ENCODE measurements around the gene ALDH18A1.

Gene ALDH18A1

DNA sequence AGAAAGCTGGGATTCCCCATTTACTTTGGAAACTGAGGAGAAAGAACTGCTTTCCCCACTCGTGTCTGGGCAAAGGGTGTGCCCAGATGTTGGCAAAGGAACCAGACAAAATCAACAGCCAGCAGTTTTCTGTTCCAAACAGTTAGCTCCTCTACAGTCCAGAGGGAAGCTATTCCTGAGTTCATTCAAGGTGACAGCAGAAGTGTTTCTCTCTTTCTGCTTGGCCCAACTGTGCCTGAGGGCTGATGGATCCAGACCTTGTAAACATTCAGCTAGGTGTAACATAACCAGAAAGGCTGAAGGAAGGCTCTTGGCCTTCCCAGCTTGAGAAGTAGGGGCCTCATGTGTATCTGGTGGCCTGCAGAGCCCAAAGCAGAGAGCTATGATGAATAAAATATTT, 7.0 kb upstream of the ALDH18A1 start:
- no peak for DNase-seq (ENCODE audit: low spot score)
- Histone ChIP-seq H3K27ac (peak overlapping the region in 1 of 2 donors; percentile 62), H3K4me3 (no peak overlapping the region)
- TF ChIP-seq CTCF (IDR thresholded peaks at IDR 0.05) = no peak

DNA sequence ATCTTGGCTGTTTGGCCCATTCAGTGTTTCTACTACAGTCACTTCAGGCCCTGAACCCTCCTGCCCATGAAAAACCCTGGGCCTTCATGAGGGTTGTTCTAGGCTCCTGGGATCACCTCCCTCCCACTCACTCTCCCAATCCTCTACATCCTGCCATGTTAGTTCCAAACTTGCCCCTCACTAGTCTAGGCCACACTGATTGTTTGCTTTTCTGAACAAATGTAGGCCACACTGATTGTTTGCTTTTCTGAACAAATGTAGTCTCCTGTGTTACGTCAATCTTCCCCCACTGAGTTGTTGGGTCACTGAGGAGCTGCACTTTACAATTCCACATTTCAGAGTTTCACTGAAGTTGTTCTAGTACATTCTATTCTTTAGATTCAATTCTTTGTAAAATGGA, 5.3 kb upstream of the ALDH18A1 start:
- Histone ChIP-seq H3K27ac (no peak overlapping the region), H3K4me3 (no peak overlapping the region)
- TF ChIP-seq CTCF (IDR thresholded peaks at IDR 0.05) = no peak
- DNase-seq (ENCODE audit: low spot score) = no peak

DNA sequence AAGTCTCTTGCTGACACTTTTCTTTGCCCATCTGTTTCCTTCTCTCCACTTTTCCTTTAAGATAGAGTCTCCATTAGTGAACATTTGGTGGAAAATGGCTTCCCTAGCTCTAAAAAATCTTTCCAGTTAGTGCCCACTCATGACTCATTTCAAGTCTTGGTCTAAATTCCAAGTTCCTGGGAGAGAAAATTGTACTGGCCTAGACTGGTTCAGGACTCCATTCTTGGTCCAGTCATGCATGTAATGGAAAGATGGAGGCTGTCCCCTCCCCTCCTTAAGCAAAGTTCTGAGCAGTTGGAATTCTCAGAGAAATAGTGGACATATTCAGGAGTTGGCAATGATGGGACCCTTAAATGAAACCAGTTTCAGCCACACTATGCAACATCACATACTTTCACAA, 3.8 kb upstream of the ALDH18A1 start:
- TF ChIP-seq CTCF (IDR thresholded peaks at IDR 0.05) = no peak
- DNase-seq (ENCODE audit: low spot score) = no peak

DNA sequence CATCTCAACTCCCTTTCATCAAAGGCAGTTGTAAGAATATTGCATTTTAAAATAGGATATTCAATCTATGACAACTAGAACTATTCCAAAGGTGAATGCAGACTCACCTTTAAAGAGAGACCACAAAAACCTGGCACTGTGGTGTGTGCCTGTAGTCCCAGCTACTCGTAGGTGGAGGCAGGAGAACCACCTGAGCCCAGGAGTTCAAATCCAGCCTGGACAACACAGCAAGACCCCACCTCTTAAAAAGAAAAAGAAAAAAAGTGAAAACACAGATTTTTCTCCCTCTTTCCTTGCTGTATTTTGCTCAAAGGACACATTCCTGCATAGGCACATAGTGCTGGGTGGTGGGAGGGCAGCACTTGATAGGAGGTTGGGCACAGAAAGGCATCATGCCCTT, 739 bp upstream of the ALDH18A1 start:
- Histone ChIP-seq H3K4me3 (peak overlapping the region; percentile 91), H3K27ac (peak overlapping the region in 1 of 2 donors; percentile 77)
- TF ChIP-seq CTCF (IDR thresholded peaks at IDR 0.05) = no peak
- no peak for DNase-seq (ENCODE audit: low spot score)

More for the DNA sequence above, 3.8 kb upstream of the ALDH18A1 start:
- peak overlapping the region in 1 of 2 donors; percentile 12 for H3K27ac ChIP-seq
- no peak overlapping the region for H3K4me3 ChIP-seq

- Histone ChIP-seq H3K4me3 (peak overlapping the region; percentile 91), H3K27ac (peak overlapping the region; percentile 69 to 77)
- no peak for TF ChIP-seq CTCF (IDR thresholded peaks at IDR 0.05)
- DNase-seq (ENCODE audit: low spot score) = no peak
Measured at GRCh38 chr10:95655571-95656290, 780 bp downstream of the ALDH18A1 start.

DNA sequence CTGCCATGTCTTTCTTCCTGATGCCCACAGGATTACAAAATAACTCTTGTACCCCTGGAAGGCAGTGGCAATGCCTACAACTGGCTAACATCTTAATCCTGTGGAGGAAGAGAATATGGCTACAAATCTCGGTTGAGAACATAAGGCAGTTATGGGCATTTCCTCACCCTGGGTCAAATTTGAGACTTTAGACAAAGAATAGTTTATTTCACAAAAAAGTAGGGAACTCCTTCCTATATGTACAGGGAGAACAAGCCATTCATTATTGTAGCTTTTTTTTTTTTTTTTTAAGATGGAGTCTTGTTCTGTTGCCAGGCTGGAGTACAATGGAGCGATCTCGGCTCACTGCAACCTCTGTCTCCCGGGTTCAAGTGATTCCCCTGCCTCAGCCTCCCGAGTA, 2.6 kb downstream of the ALDH18A1 start:
- no peak for TF ChIP-seq CTCF (IDR thresholded peaks at IDR 0.05)
- no peak overlapping the region for H3K27ac ChIP-seq
- no peak overlapping the region for H3K4me3 ChIP-seq
- DNase-seq (ENCODE audit: low spot score) = no peak

GRCh38 chr10:95651346-95652060, 5.0 kb downstream of the ALDH18A1 start:
- no peak for TF ChIP-seq CTCF (IDR thresholded peaks at IDR 0.05)
- no peak for DNase-seq (ENCODE audit: low spot score)
- H3K4me3 ChIP-seq = no peak overlapping the region
- H3K27ac ChIP-seq = no peak overlapping the region

All from coronary artery (tissue), 2 donors.